IMR-90 (cell line): ENCODE results near the gene BTBD6. TPM values are rescaled to one million over a fixed set of nuclear protein-coding genes. Genes with fewer than 3 reads are reported as not detected.

ENCODE experiments used
- ATAC-seq: fragments of 200-7000 bp; cut with Tn5 transposase; 2 replicates; pipeline ENCODE4 v1.9.1; 2020; ENCODE audit warnings: low read depth, mild to moderate bottlenecking, moderate library complexity
- BruUV-seq: library from RNA; stranded (reverse); fragments of 400-500 nt; replicated peaks from 2 replicates; lab custom pipeline; 2021; lab: Mats Ljungman, UMichigan
- CTCF ChIA-PET: fragments of 300-600 bp; formaldehyde crosslinking; extraction: SDS; loops from one replicate; lab custom pipeline; 2021; ENCODE audit warnings: antibody characterized with exemption; lab: Yijun Ruan, JAX
- POLR2A ChIA-PET: fragments of 300-600 bp; sonication (Branson Sonifier 250); formaldehyde crosslinking; loops from one replicate; lab custom pipeline; 2022; ENCODE audit warnings: antibody characterized with exemption; ENCODE audit not compliant: unreplicated experiment; lab: Charles Lee
- DNase-seq: peaks from one replicate; pipeline ENCODE4 v3.0.0; 2013
- H2AFZ ChIP-seq: replicated peaks from 2 replicates; pipeline ENCODE3; 2013; ENCODE audit warnings: low read length, mild to moderate bottlenecking; ENCODE audit not compliant: poor library complexity
- H2AK5ac ChIP-seq: 2 replicates; pipeline ENCODE4 v1.6.1; 2013; ENCODE audit warnings: low read depth, low read length, inconsistent platforms
- H2AK9ac ChIP-seq: replicated peaks from 2 replicates; pipeline ENCODE3; 2013; ENCODE audit warnings: mild to moderate bottlenecking, low read depth, low read length, moderate library complexity; ENCODE audit not compliant: poor library complexity
- H2BK120ac ChIP-seq: 2 replicates; pipeline ENCODE4 v1.6.1; 2013; ENCODE audit warnings: low read depth, low read length, inconsistent platforms
- H2BK15ac ChIP-seq: 3 replicates; pipeline ENCODE4 v1.6.1; 2013; ENCODE audit warnings: low read depth, low read length, inconsistent platforms
- H2BK20ac ChIP-seq: 2 replicates; pipeline ENCODE4 v1.6.1; 2013; ENCODE audit warnings: low read depth, mild to moderate bottlenecking, inconsistent platforms, low read length, moderate library complexity
- H2BK5ac ChIP-seq: 2 replicates; pipeline ENCODE4 v1.6.1; 2013; ENCODE audit warnings: mild to moderate bottlenecking, low read depth, low read length, inconsistent platforms; ENCODE audit not compliant: poor library complexity, severe bottlenecking
- H3K14ac ChIP-seq: replicated peaks from 2 replicates; pipeline ENCODE4 v1.6.1; 2013; ENCODE audit warnings: low read depth, low read length, inconsistent platforms
- H3K18ac ChIP-seq: 2 replicates; pipeline ENCODE4 v1.6.1; 2013; ENCODE audit warnings: low read depth, low read length, control low read depth
- H3K23ac ChIP-seq: 2 replicates; pipeline ENCODE4 v1.6.1; 2013; ENCODE audit warnings: low read depth, low read length, inconsistent platforms
- H3K27ac ChIP-seq: 2 replicates; pipeline ENCODE4 v1.5.1; 2013; ENCODE audit warnings: mild to moderate bottlenecking, control low read depth, low read length; ENCODE audit not compliant: insufficient read depth
- H3K27me3 ChIP-seq: 2 replicates; pipeline ENCODE4 v1.6.1; 2013; ENCODE audit warnings: low read length; ENCODE audit not compliant: control insufficient read depth, insufficient read depth
- H3K36me3 ChIP-seq: 2 replicates; pipeline ENCODE4 v1.6.1; 2013; ENCODE audit warnings: low read length, mixed read lengths; ENCODE audit not compliant: control insufficient read depth, insufficient read depth
- H3K4ac ChIP-seq: 2 replicates; pipeline ENCODE4 v1.6.1; 2013; ENCODE audit warnings: low read depth, low read length, inconsistent platforms
- H3K4me1 ChIP-seq: 2 replicates; pipeline ENCODE4 v1.6.1; 2013; ENCODE audit warnings: low read length, mixed read lengths; ENCODE audit not compliant: control insufficient read depth, insufficient read depth
- H3K4me2 ChIP-seq: 2 replicates; pipeline ENCODE4 v1.6.1; 2013; ENCODE audit warnings: low read depth, mild to moderate bottlenecking, control low read depth, low read length, moderate library complexity
- H3K4me3 ChIP-seq: 2 replicates; pipeline ENCODE4 v1.5.1; 2013; ENCODE audit warnings: low read depth, mild to moderate bottlenecking, control low read depth, low read length, moderate library complexity; ENCODE audit not compliant: insufficient read depth
- H3K56ac ChIP-seq: 2 replicates; pipeline ENCODE4 v1.6.1; 2013; ENCODE audit warnings: low read length, inconsistent platforms; ENCODE audit not compliant: insufficient read depth; ENCODE audit errors: extremely low read depth
- H3K79me1 ChIP-seq, 2 experiments: 2 replicates each; pipeline ENCODE4 v1.6.1; 2013; ENCODE audit warnings: low read length in 2 of 2, inconsistent platforms in 1 of 2, low read depth in 1 of 2
- H3K9ac ChIP-seq: 2 replicates; pipeline ENCODE4 v1.6.1; 2013; ENCODE audit warnings: low read depth, low read length, control low read depth
- H3K9me1 ChIP-seq: 2 replicates; pipeline ENCODE4 v1.6.1; 2013; ENCODE audit warnings: low read length, inconsistent platforms; ENCODE audit not compliant: insufficient read depth
- H3K9me3 ChIP-seq: 2 replicates; pipeline ENCODE4 v1.6.1; 2013; ENCODE audit warnings: low read length; ENCODE audit not compliant: control insufficient read depth, insufficient read depth
- H4K20me1 ChIP-seq: 2 replicates; pipeline ENCODE4 v1.6.1; 2013; ENCODE audit warnings: low read length, inconsistent platforms; ENCODE audit not compliant: insufficient read depth
- H4K5ac ChIP-seq: 2 replicates; pipeline ENCODE4 v1.6.1; 2013; ENCODE audit warnings: mild to moderate bottlenecking, low read depth, low read length, control low read depth
- H4K8ac ChIP-seq, 2 experiments: 2 replicates each; pipeline ENCODE4 v1.6.1; 2013; ENCODE audit warnings: low read depth in 2 of 2, low read length in 2 of 2, control low read depth in 1 of 2, inconsistent platforms in 1 of 2
- H4K91ac ChIP-seq: 2 replicates; pipeline ENCODE4 v1.6.1; 2013; ENCODE audit warnings: low read depth, low read length, inconsistent platforms; ENCODE audit not compliant: insufficient read depth
- BHLHE40 ChIP-seq: fragments of 150-350 bp; IDR thresholded peaks from 2 replicates; pipeline ENCODE4 v1.6.1; 2016; ENCODE audit warnings: mild to moderate bottlenecking, low read depth, low read length
- CEBPB ChIP-seq: IDR thresholded peaks from 2 replicates; pipeline ENCODE4 v1.6.1; 2012; ENCODE audit warnings: low read depth, low read length, improper control_type of control experiment
- CHD1 ChIP-seq: IDR thresholded peaks from 2 replicates; pipeline ENCODE4 v1.6.1; 2012; ENCODE audit warnings: low read depth, low read length, improper control_type of control experiment
- ELK1 ChIP-seq: fragments of 150-350 bp; IDR thresholded peaks from 2 replicates; pipeline ENCODE4 v1.6.1; 2016; ENCODE audit warnings: low read depth, mild to moderate bottlenecking, low read length, moderate library complexity, borderline replicate concordance
- FOS ChIP-seq: fragments of 150-350 bp; IDR thresholded peaks from 2 replicates; pipeline ENCODE4 v1.6.1; 2016; ENCODE audit warnings: low read depth, low read length
- MAFK ChIP-seq: IDR thresholded peaks from 2 replicates; pipeline ENCODE4 v1.6.1; 2012; ENCODE audit warnings: low read depth, low read length, improper control_type of control experiment
- MXI1 ChIP-seq: IDR thresholded peaks from 2 replicates; pipeline ENCODE4 v1.6.1; 2012; ENCODE audit warnings: low read depth, mild to moderate bottlenecking, low read length, moderate library complexity, borderline replicate concordance
- NFE2L2 ChIP-seq: fragments of 150-350 bp; IDR thresholded peaks from 2 replicates; pipeline ENCODE4 v1.6.1; 2016; ENCODE audit warnings: low read depth, mild to moderate bottlenecking, low read length
- POLR2A ChIP-seq: IDR thresholded peaks from 2 replicates; pipeline ENCODE4 v1.6.1; 2012; ENCODE audit warnings: mild to moderate bottlenecking, low read depth, low read length
- RAD21 ChIP-seq: IDR thresholded peaks from 2 replicates; pipeline ENCODE4 v1.6.1; 2012; ENCODE audit warnings: low read length, improper control_type of control experiment
- RCOR1 ChIP-seq: IDR thresholded peaks from 2 replicates; pipeline ENCODE4 v1.6.1; 2012; ENCODE audit warnings: mild to moderate bottlenecking, low read length, improper control_type of control experiment; ENCODE audit not compliant: insufficient replicate concordance
- RFX5 ChIP-seq: IDR thresholded peaks from 2 replicates; pipeline ENCODE4 v1.8.0; 2012; ENCODE audit warnings: low read depth, mild to moderate bottlenecking, low read length, moderate library complexity
- WGBS, 2 experiments: methylation state at CpG; one replicate each; pipeline versions ENCODE4 v1.1.5 to v1.1.7; 2013; ENCODE audit warnings: missing lambda C conversion rate in 2 of 2; ENCODE audit not compliant: insufficient read length in 1 of 2; ENCODE audit errors: extremely low coverage in 2 of 2; 5-methylcytosine and 5-hydroxymethylcytosine counted together
- dilution Hi-C: fragments of 300-500 bp; cut with HindIII; formaldehyde crosslinking; loops from one replicate; pipeline ENCODE4 v1.14.3; 2018; ENCODE audit warnings: low sequenced_read_pairs; ENCODE audit not compliant: unreplicated experiment
- in situ Hi-C: fragments of 300-500 bp; cut with MboI; formaldehyde crosslinking; loops from 3 replicates; pipeline ENCODE4 v1.14.3; 2019; ENCODE audit warnings: low sequenced_read_pairs, inconsistent platforms, mixed read lengths
- intact Hi-C: fragments of 100-400 bp; cut with micrococcal nuclease; formaldehyde crosslinking; loops from 2 replicates; pipeline ENCODE4 v1.10.0; 2022
- polyA plus RNA-seq, 3 experiments: library from polyadenylated mRNA; depleted of rRNA; stranded (reverse); fragments of >200 nt; gene quantifications; 2 replicates each; pipeline ENCODE4 v1.2.3, GENCODE V29; 2012; ENCODE audit warnings: low replicate concordance in 1 of 3
- total RNA-seq: library from RNA; depleted of rRNA; stranded (reverse); fragments of >200 nt; gene quantifications from 2 replicates; pipeline ENCODE4 v1.2.3, GENCODE V29; 2012
- TF ChIP-seq, protein P1 (sequence below): fragments of 150-350 bp; IDR thresholded peaks from 2 replicates; pipeline ENCODE4 v1.6.1; 2017; ENCODE audit warnings: mild to moderate bottlenecking, antibody characterized with exemption, low read length, low read depth
- TF ChIP-seq, protein P2 (sequence below): conservative IDR thresholded peaks from 2 replicates; pipeline ENCODE4 v1.5.1; 2012; ENCODE audit warnings: mild to moderate bottlenecking, low read depth, low read length, improper control_type of control experiment

BTBD6 gene
- total and polyA plus RNA-seq, 2 of the 4 experiments (the other 2 are of a cell fraction): 33.9 to 43.9 TPM

DNA sequence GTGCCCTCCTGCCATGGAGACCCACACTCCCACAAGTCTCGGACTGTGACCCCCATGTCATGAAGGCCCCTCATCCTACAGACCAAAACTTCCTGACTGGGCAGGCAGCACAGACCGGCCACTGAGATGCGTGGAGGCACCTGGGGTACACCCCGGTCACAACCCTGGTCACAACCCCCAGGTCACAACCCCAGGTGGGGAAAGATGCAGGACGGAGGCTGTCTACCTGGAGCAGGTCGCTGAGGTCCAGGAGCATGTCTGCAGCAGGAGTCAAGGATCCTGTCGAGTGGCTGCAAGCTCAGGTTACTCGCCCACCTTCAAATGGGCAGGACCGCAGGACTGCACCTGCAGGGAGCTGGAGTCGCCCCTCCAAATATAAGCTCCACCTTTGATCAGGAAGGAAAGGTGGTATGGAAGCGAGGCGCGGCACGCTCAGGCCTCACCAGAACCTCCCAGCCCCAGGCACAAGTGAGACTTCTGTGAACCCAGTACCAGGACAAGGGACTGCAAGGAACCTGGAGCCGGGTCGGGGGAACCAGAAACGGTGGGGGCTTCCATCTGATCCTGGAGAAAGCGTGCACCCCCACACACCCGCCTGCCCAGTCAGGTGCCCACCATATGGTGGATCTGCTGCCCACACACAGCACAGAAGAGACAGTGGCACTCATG lies 8.1 kb downstream of the BTBD6 start:
- H2AFZ ChIP-seq: no peak overlapping the region
- no peak overlapping the region for H3K14ac ChIP-seq
- no peak overlapping the region for H3K27ac ChIP-seq
- H3K27me3 ChIP-seq: no peaks in the 10 kb centered on the region
- H4K91ac ChIP-seq: no peak overlapping the region
- H4K20me1 ChIP-seq: peaks cover 12% of the 10 kb centered on the region; the same call in 1 of the 2 replicates
- H2BK20ac ChIP-seq: no peak overlapping the region
- no peak for ATAC-seq
- H4K8ac ChIP-seq: no peak overlapping the region
- 94% methylated on average over 7 of the region's 19 CpGs; no CpG with 5 or more reads in 1 of the 2 experiments for WGBS, 2 experiments
- dilution Hi-C loops (no loop called here), in situ Hi-C loops (no loop called here), intact Hi-C loops (no loop called here)
- H3K4me2 ChIP-seq: no peak overlapping the region
- H3K4me1 ChIP-seq: peaks cover 8% of the 10 kb centered on the region
- no peaks in the 10 kb centered on the region for H3K9me3 ChIP-seq
- no TSS peak for BruUV-seq
- H3K9ac ChIP-seq: no peak overlapping the region
- no peak overlapping the region for H2BK5ac ChIP-seq
- no peak overlapping the region for H3K4me3 ChIP-seq
- no peak for TF ChIP-seq CHD1
- TF ChIP-seq MXI1: no peak
- TF ChIP-seq, protein P1, sequence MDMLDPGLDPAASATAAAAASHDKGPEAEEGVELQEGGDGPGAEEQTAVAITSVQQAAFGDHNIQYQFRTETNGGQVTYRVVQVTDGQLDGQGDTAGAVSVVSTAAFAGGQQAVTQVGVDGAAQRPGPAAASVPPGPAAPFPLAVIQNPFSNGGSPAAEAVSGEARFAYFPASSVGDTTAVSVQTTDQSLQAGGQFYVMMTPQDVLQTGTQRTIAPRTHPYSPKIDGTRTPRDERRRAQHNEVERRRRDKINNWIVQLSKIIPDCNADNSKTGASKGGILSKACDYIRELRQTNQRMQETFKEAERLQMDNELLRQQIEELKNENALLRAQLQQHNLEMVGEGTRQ: no peak
- no peak for TF ChIP-seq FOS
- no peak for TF ChIP-seq NFE2L2
- TF ChIP-seq ELK1: no peak
- no peak for TF ChIP-seq POLR2A
- TF ChIP-seq RFX5: no peak
- no peak for TF ChIP-seq RCOR1
- no peak for TF ChIP-seq BHLHE40
- TF ChIP-seq CEBPB: no peak
- no peak for TF ChIP-seq MAFK
- TF ChIP-seq, protein P2, sequence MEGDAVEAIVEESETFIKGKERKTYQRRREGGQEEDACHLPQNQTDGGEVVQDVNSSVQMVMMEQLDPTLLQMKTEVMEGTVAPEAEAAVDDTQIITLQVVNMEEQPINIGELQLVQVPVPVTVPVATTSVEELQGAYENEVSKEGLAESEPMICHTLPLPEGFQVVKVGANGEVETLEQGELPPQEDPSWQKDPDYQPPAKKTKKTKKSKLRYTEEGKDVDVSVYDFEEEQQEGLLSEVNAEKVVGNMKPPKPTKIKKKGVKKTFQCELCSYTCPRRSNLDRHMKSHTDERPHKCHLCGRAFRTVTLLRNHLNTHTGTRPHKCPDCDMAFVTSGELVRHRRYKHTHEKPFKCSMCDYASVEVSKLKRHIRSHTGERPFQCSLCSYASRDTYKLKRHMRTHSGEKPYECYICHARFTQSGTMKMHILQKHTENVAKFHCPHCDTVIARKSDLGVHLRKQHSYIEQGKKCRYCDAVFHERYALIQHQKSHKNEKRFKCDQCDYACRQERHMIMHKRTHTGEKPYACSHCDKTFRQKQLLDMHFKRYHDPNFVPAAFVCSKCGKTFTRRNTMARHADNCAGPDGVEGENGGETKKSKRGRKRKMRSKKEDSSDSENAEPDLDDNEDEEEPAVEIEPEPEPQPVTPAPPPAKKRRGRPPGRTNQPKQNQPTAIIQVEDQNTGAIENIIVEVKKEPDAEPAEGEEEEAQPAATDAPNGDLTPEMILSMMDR: no peak
- TF ChIP-seq RAD21: no peak
- H2BK120ac ChIP-seq: no peak overlapping the region
- H2AK5ac ChIP-seq: no peak overlapping the region
- ChIA-PET CTCF (no interaction called here), POLR2A (no interaction called here)
- H3K18ac ChIP-seq: no peak overlapping the region
- H3K4ac ChIP-seq: no peak overlapping the region
- no peak overlapping the region for H2BK15ac ChIP-seq
- no peak overlapping the region for H4K5ac ChIP-seq
- no peak overlapping the region for H3K56ac ChIP-seq
- no peak for DNase-seq
- peaks cover 28% of the 10 kb centered on the region for H3K36me3 ChIP-seq
- H3K23ac ChIP-seq: no peak overlapping the region
- H3K79me1 ChIP-seq: peaks cover 11 to 21% of the 10 kb centered on the region in 2 experiments; a peak in 3 of 4 replicates
- 0 out of 2 replicates have a peak, but pooled peaks cover 9% of the 10 kb centered on the region for H3K9me1 ChIP-seq
- H2AK9ac ChIP-seq: no peak overlapping the region
